Activated CD4-positive, alpha-beta T cell treated with anti-CD3 and anti-CD28 coated beads for 48 hours (primary cell): Measurements from ENCODE around the gene MED7.
A peak's percentile ranks its signal among the peaks of the same experiment; 100 is the strongest.
"Not testable (repeated sequence)": the region's sequence is repeated elsewhere in the genome, so short reads cannot be mapped to it uniquely, and the experiment has no call there.

Source experiments
- DNase-seq: peaks from one replicate; pipeline ENCODE4 v3.0.0-alpha.2; 2020

The MED7 gene

GRCh38 chr5:157142317-157143126 is at the start of gene MED7:
TSS of gene MED7 (minus strand) at chr5:157142865. CDS start at chr5:157139431, 3,434 bp downstream.
- peak; percentile 94 for DNase-seq

- DNase-seq = peak; percentile 73
Observed at GRCh38 chr5:157189223-157189622, 46.6 kb upstream of the MED7 start.

GRCh38 chr5:157188270-157188669 is 45.6 kb upstream of the MED7 start:
- no peak for DNase-seq

GRCh38 chr5:157187046-157187754 is 44.5 kb upstream of the MED7 start:
- no peak for DNase-seq

- DNase-seq = peak; percentile 40
Observed at GRCh38 chr5:157186309-157187045, 43.8 kb upstream of the MED7 start.

GRCh38 chr5:157185122-157185521 is 42.5 kb upstream of the MED7 start:
- DNase-seq = not testable (repeated sequence)

GRCh38 chr5:157184117-157184670 is 41.5 kb upstream of the MED7 start:
- DNase-seq = no peak

GRCh38 chr5:157182143-157182757 is 39.6 kb upstream of the MED7 start:
- no peak for DNase-seq

- DNase-seq = no peak
Observed at GRCh38 chr5:157180374-157181264, 38.0 kb upstream of the MED7 start, which contains the start of gene ITK. TSS of gene ITK (plus strand) at chr5:157180840. CDS start at chr5:157180978, 138 bp downstream.

GRCh38 chr5:157178966-157179365 is 36.3 kb upstream of the MED7 start:
- no peak for DNase-seq

- DNase-seq = peak; percentile 55
Observed at GRCh38 chr5:157177953-157178352, 35.3 kb upstream of the MED7 start.

GRCh38 chr5:157175071-157175612 is 32.5 kb upstream of the MED7 start:
- peak; percentile 50 for DNase-seq

- DNase-seq = peak; percentile 93
Observed at GRCh38 chr5:157172403-157172802, 29.7 kb upstream of the MED7 start.

GRCh38 chr5:157168286-157168685 is 25.6 kb upstream of the MED7 start:
- no peak for DNase-seq

GRCh38 chr5:157167214-157167621 is 24.6 kb upstream of the MED7 start:
- DNase-seq = no peak

GRCh38 chr5:157166214-157167213 is 23.8 kb upstream of the MED7 start, which contains the start of gene GARIN3:
TSS of gene GARIN3 (minus strand) at chr5:157166264. CDS start at chr5:157166168, 96 bp downstream.
- no peak for DNase-seq

GRCh38 chr5:157165668-157166067 is 23.0 kb upstream of the MED7 start:
- DNase-seq = no peak

GRCh38 chr5:157165261-157165660 is 22.6 kb upstream of the MED7 start:
- no peak for DNase-seq

- no peak for DNase-seq
Observed at GRCh38 chr5:157164521-157164920, 21.9 kb upstream of the MED7 start.
